Parathyroid adenoma (tissue), 2 donors: ENCODE measurements around the gene CAMTA1.

Source experiments
- H2AFZ ChIP-seq: fragments of 300-600 bp; sonication (generic); one replicate; pipeline ENCODE4 v1.7.0; 2017; ENCODE audit warnings: antibody characterized with exemption, mild to moderate bottlenecking
- H3K27ac ChIP-seq: fragments of 300-600 bp; sonication (generic); one replicate; pipeline ENCODE4 v1.7.0; 2017
- H3K27me3 ChIP-seq: fragments of 300-600 bp; sonication (generic); one replicate; pipeline ENCODE4 v1.7.0; 2017; ENCODE audit warnings: low read length; ENCODE audit not compliant: control insufficient read depth, insufficient read depth
- H3K36me3 ChIP-seq: fragments of 300-600 bp; sonication (generic); one replicate; pipeline ENCODE4 v1.7.0; 2017; ENCODE audit warnings: low read length; ENCODE audit not compliant: control insufficient read depth, insufficient read depth
- H3K4me1 ChIP-seq: fragments of 300-600 bp; sonication (generic); one replicate; pipeline ENCODE4 v1.7.0; 2017; ENCODE audit warnings: control low read depth
- H3K4me2 ChIP-seq: fragments of 300-600 bp; sonication (generic); one replicate; pipeline ENCODE4 v1.7.0; 2017; ENCODE audit warnings: low read length
- H3K4me3 ChIP-seq: fragments of 300-600 bp; sonication (generic); one replicate; pipeline ENCODE4 v1.7.0; 2017; ENCODE audit warnings: low read depth, low read length
- H3K79me2 ChIP-seq: fragments of 300-600 bp; sonication (generic); one replicate; pipeline ENCODE4 v1.7.0; 2017; ENCODE audit warnings: control low read depth
- H3K9ac ChIP-seq: fragments of 300-600 bp; sonication (generic); one replicate; pipeline ENCODE4 v1.7.0; 2017; ENCODE audit warnings: mild to moderate bottlenecking
- H3K9me3 ChIP-seq: fragments of 300-600 bp; sonication (generic); one replicate; pipeline ENCODE4 v1.7.0; 2017; ENCODE audit warnings: low read length; ENCODE audit not compliant: control insufficient read depth
- TF ChIP-seq, protein P1 (sequence below): fragments of 300-600 bp; sonication (generic); IDR thresholded peaks from one replicate; pipeline ENCODE4 v1.7.0; 2017; ENCODE audit warnings: antibody characterized with exemption, mild to moderate bottlenecking
- donor health status: primary hyperparathyroidism.

CAMTA1 gene

DNA sequence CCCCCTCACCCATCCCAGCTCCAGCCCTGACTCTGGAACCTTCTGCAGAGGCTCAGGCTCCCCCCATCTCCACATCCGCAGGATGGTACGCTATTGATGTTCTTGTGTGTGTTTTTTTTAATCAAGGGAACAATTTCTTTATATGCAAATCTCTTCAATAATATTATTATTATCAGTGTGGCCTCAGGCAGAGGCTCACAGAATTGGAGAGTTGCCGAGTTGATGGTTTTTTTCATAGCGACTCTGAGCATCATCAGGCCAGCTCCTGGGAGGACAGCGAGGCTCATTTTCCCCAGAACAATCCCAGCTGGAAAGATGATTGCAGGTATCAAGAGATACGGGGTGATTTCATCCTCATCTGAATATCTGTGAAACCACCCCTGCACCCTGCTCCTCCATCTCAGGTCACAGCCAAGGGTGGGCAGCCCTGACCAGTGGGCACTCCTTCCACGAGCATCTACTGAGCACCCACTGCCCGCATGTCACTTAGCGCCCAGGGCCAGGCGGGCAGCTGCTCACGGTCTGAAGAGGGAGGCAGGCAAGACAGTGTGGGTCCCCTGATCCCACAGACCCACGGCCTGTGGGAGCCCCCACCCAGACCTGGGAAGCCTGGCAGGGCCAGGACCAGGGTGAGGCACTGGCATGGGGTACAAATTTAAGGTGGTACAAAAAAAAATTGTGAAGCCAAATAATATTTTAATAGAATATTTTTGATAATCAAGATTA is 740.2 kb downstream of the CAMTA1 start:
- Histone ChIP-seq H3K4me3 (no peak overlapping the region), H3K27me3 (no peaks in the 10 kb centered on the region), H2AFZ (no peak overlapping the region), H3K27ac (no peak overlapping the region), H3K4me1 (no peaks in the 10 kb centered on the region), H3K4me2 (no peak overlapping the region), H3K9ac (no peak overlapping the region), H3K36me3 (no peaks in the 10 kb centered on the region), H3K9me3 (no peaks in the 10 kb centered on the region), H3K79me2 (no peaks in the 10 kb centered on the region)
- TF ChIP-seq, protein P1, sequence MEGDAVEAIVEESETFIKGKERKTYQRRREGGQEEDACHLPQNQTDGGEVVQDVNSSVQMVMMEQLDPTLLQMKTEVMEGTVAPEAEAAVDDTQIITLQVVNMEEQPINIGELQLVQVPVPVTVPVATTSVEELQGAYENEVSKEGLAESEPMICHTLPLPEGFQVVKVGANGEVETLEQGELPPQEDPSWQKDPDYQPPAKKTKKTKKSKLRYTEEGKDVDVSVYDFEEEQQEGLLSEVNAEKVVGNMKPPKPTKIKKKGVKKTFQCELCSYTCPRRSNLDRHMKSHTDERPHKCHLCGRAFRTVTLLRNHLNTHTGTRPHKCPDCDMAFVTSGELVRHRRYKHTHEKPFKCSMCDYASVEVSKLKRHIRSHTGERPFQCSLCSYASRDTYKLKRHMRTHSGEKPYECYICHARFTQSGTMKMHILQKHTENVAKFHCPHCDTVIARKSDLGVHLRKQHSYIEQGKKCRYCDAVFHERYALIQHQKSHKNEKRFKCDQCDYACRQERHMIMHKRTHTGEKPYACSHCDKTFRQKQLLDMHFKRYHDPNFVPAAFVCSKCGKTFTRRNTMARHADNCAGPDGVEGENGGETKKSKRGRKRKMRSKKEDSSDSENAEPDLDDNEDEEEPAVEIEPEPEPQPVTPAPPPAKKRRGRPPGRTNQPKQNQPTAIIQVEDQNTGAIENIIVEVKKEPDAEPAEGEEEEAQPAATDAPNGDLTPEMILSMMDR: no peak

DNA sequence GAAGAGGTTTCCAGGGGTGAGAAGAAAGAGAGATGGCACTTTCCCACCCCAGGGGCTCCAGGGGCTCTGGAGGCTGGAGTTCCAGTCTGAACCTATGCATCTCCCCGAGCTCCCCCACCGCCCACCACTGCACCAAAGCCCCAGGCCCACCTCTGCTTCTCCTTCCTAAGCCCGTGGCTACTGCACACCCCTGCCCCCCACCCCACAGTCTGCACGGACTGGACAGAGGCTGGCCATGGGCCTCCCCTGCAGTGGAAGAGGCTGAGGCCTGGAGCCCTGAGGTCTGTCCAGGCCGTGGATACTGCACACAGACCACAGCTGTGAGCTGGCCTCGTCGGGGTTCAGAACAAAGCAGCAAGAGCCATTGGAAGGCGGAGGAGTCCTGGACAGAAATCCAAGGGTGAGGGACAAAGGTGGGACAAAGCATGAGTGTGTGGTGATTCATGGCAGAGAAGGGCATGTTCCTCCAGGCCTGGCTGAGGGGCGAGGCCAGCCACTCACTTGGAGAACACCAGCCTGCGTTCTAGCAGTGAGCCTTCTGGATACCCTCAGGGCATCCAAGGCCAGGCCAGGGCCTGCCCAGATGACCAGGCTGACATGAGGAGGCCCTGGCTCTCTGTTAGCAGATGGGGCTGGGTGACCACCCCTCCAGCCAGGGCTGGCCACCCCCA is 741.1 kb downstream of the CAMTA1 start:
- Histone ChIP-seq H3K4me2 (no peak overlapping the region), H3K9ac (no peak overlapping the region), H3K9me3 (no peaks in the 10 kb centered on the region), H2AFZ (no peak overlapping the region), H3K27me3 (no peaks in the 10 kb centered on the region), H3K4me1 (no peaks in the 10 kb centered on the region), H3K79me2 (no peaks in the 10 kb centered on the region), H3K4me3 (no peak overlapping the region), H3K36me3 (no peaks in the 10 kb centered on the region), H3K27ac (no peak overlapping the region)
- TF ChIP-seq, protein P1: no peak

DNA sequence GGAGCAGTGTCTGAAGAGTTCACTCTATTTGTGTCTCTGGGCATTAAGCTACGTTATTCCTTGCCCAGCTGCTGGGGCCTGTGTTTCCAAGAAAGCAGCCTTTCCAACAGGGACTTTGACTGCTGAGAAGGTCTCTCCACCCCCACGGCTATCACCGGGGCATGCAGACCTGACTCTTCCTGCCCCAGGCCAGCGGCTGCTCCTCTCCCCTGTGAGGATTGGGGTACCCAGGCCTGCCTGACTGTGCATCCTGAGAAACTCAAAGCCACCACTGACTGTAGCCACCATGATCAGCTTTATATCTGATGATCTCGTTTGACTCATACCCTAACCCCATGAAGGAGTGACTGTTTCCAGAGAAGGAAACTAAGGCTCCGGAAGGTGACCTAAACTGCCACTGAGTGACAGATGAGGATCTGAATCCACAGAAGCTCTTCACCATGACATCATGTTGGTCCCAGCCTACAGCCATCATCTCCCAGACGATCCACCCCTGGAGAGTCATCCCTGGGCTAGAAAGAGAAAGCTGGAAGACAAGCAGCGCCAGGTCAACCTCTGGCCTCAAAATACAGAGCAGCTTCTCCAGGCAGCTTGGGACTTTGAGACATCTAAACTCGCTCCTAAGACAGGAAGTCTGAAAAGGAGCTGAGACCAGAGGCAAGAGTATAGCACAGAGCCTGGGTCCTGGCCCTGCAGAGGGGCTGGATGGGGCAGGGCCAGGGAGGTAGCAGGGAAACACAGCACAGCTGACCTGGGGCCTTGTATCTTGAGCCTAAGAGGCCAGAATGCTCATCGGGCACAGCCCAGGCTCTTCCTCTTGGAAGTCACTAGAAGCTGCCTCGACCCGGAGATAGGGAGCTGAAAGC is 741.8 kb downstream of the CAMTA1 start:
- H3K27ac ChIP-seq: no peak overlapping the region
- TF ChIP-seq, protein P1: no peak
- H2AFZ ChIP-seq: no peak overlapping the region
- no peaks in the 10 kb centered on the region for H3K4me1 ChIP-seq
- H3K4me3 ChIP-seq: no peak overlapping the region
- H3K4me2 ChIP-seq: no peak overlapping the region
- H3K79me2 ChIP-seq: no peaks in the 10 kb centered on the region
- H3K9ac ChIP-seq: no peak overlapping the region
- no peaks in the 10 kb centered on the region for H3K36me3 ChIP-seq
- no peaks in the 10 kb centered on the region for H3K9me3 ChIP-seq
- H3K27me3 ChIP-seq: no peaks in the 10 kb centered on the region

DNA sequence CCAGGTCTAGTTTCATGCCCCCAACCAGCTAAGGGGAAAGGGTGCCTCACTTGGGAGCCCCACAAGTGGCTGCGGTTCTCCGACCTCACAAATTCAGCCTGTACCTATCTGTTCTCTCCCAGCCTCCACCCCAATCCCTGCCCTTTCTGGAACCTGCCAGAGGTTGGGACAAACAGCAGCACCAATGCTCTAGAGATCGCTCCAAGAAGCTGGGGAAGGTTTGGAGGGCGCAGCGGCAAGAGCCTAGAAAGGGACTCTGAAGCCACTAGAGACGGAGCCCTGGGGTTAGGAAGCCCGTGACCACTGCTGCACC is 742.4 kb downstream of the CAMTA1 start:
- Histone ChIP-seq H3K79me2 (no peaks in the 10 kb centered on the region), H3K9ac (no peak overlapping the region)
- TF ChIP-seq, protein P1: no peak

More for the DNA sequence above, 742.4 kb downstream of the CAMTA1 start:
- Histone ChIP-seq H3K27ac (no peak overlapping the region), H3K4me2 (no peak overlapping the region), H3K36me3 (no peaks in the 10 kb centered on the region), H3K4me3 (no peak overlapping the region), H3K9me3 (no peaks in the 10 kb centered on the region), H2AFZ (no peak overlapping the region), H3K4me1 (no peaks in the 10 kb centered on the region), H3K27me3 (no peaks in the 10 kb centered on the region)
